Measurements from ENCODE around the gene AUTS2. TPM values are rescaled to one million over a fixed set of nuclear protein-coding genes. Genes with fewer than 3 reads are reported as not detected.

Gene AUTS2
- total and polyA plus RNA-seq, 2 of the 8 experiments (the other 6 are each of a cell fraction or from before 2014, with no cell fraction given), result 25.9 to 101 TPM

DNA sequence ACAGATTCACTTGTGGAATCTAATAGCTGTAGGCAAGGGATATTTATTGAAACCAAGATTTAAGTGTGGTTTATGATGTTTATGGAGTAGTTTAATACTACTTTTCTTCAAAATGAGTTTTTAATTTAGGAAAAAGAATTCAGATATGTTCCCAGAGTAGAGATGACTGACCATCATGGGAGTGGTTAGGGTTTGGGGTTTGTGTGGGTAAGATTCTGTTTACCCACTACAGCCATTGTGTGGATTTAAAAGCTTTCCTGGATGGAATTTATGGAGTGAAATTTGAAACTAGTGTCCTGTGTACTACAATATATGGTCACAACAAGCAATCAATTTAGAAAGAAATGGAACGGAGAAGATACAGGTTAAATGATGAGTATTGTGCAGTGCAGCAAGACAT is 453.5 kb downstream of the AUTS2 start:
- Histone ChIP-seq H2AK5ac (ENCODE audit: low read depth, low read length) (no peak overlapping the region), H3K4ac (replicated peaks; ENCODE audit: insufficient read length, low read depth, low read length) (no peak overlapping the region), H2BK5ac (ENCODE audit: low read depth, low read length) (no peak overlapping the region), H3K9me3 (ENCODE audit: insufficient read depth in 2 of 2, low read depth in 1 of 2, low read length in 1 of 2) (no peaks in the 10 kb centered on the region), H3K4me3 (ENCODE audit: extremely low read depth in 1 of 4, insufficient read depth in 2 of 4, low read depth in 3 of 4, low read length in 4 of 4) (no peak overlapping the region), H4K91ac (replicated peaks; ENCODE audit: insufficient read length, low read length) (no peak overlapping the region), H3K9ac (replicated peaks in 1 of 4; ENCODE audit: extremely low read depth in 1 of 4, low read depth in 3 of 4, low read length in 3 of 4) (no peak overlapping the region), H3K79me1 (ENCODE audit: low read depth, low read length) (no peaks in the 10 kb centered on the region), H3K23ac (ENCODE audit: insufficient read length) (no peak overlapping the region), H3K18ac (ENCODE audit: extremely low read depth, low read length) (no peak overlapping the region), H3K27me3 (replicated peaks in 1 of 4; ENCODE audit: control insufficient read depth in 3 of 4, extremely low read depth in 1 of 4, insufficient read depth in 3 of 4, low read length in 3 of 4) (no peaks in the 10 kb centered on the region; a peak in 1 of 7 replicates), H2BK12ac (ENCODE audit: low read depth, low read length) (no peak overlapping the region), H3K4me1 (replicated peaks in 1 of 4; ENCODE audit: control insufficient read depth in 3 of 4, insufficient read depth in 4 of 4, low read length in 3 of 4) (peaks cover 0 to 11% (median 3%) of the 10 kb centered on the region in 4 experiments; a peak in 4 of 7 replicates), H3K56ac (replicated peaks; ENCODE audit: insufficient read length, low read depth, low read length) (no peak overlapping the region), H2BK15ac (ENCODE audit: low read length) (no peak overlapping the region), H3K14ac (ENCODE audit: insufficient read length) (no peak overlapping the region), H3K27ac (ENCODE audit: low read depth, low read length) (no peak overlapping the region), H2BK20ac (ENCODE audit: low read length) (no peak overlapping the region), H3K79me2 (ENCODE audit: control insufficient read depth in 1 of 2, insufficient read depth in 2 of 2, low read length in 2 of 2) (no peaks in the 10 kb centered on the region), H3K36me3 (ENCODE audit: control insufficient read depth in 2 of 4, insufficient read depth in 4 of 4, low read length in 3 of 4) (no peaks in the 10 kb centered on the region), H4K20me1 (replicated peaks in 1 of 2; ENCODE audit: control insufficient read depth in 1 of 2, insufficient read depth in 2 of 2, low read length in 2 of 2) (no peaks in the 10 kb centered on the region), H4K5ac (ENCODE audit: insufficient read length, low read depth, low read length) (no peak overlapping the region), H3K23me2 (ENCODE audit: low read depth, low read length) (no peaks in the 10 kb centered on the region), H4K8ac (ENCODE audit: extremely low read depth, insufficient read depth, low read length) (no peak overlapping the region), H2BK120ac (replicated peaks; ENCODE audit: low read depth, low read length) (no peak overlapping the region), H3K4me2 (ENCODE audit: insufficient read depth in 1 of 2, low read depth in 2 of 2, low read length in 2 of 2) (no peak overlapping the region), H2AFZ (ENCODE audit: low read length) (no peak overlapping the region)
- WGBS, 2 experiments (ENCODE audit: extremely low coverage in 1 of 2, insufficient coverage in 1 of 2, insufficient read length in 1 of 2, insufficient replicate concordance in 2 of 2, low coverage in 1 of 2, low lambda C conversion rate in 2 of 2, missing lambda C conversion rate in 1 of 2), result 89% methylated on average over 1 of the region's 1 CpG; no CpG with 5 or more reads in 1 of the 2 experiments
- POLR2A ChIA-PET (ENCODE audit: partially characterized antibody), result no interaction called here
- TF ChIP-seq SP1 (IDR thresholded peaks at IDR 0.05; ENCODE audit: low read depth, low read length), result no peak
- no peak for TF ChIP-seq SIX5 (IDR thresholded peaks at IDR 0.05; ENCODE audit: low read depth, low read length)
- TF ChIP-seq RXRA (IDR thresholded peaks at IDR 0.05; ENCODE audit: insufficient read depth, low read depth, low read length), result no peak
- TF ChIP-seq TEAD4 (IDR thresholded peaks at IDR 0.05; ENCODE audit: low read depth, low read length), result no peak
- no peak for TF ChIP-seq TAF1 (IDR thresholded peaks at IDR 0.05; ENCODE audit: low read depth, low read length)
- no peak for TF ChIP-seq POLR2AphosphoS5 (IDR thresholded peaks at IDR 0.05; ENCODE audit: low read depth, low read length)
- no peak for TF ChIP-seq RFX5 (IDR thresholded peaks at IDR 0.05; ENCODE audit: borderline replicate concordance, low read depth, low read length)
- DNase-seq (ENCODE audit: low read depth in 1 of 2, low spot score in 2 of 2), result no peak
- FAIRE-seq, result no peak
- CTCF ChIA-PET (ENCODE audit: partially characterized antibody), result interaction anchor here (0.8 to 1.0 kb wide), 2 partner anchors 8 to 27 kb away, joined by 3 read pairs; no protein-coding TSS in a partner anchor
